ENCODE results near the gene CKLF.

Gene CKLF

GRCh38 chr16:66604376-66605176 is 52.2 kb downstream of the CKLF start, which contains the start of gene CMTM3:
Gene CMTM3 (plus strand): TSS chr16:66604704. CDS start chr16:66604806, 102 bp downstream.
- no CpG with 5 or more reads among the region's 96 CpGs for WGBS (ENCODE audit: extremely low coverage, insufficient coverage, low lambda C conversion rate)
- H2BK5ac ChIP-seq (ENCODE audit: low read length): peak within 1 kb of the TSS; percentile 22
- H3K4ac ChIP-seq (ENCODE audit: low read depth, low read length): peak within 1 kb of the TSS; percentile 100
- peaks cover 9% of the 10 kb centered on the region for H3K4me1 ChIP-seq (ENCODE audit: control insufficient read depth, low read depth, low read length)
- peak within 1 kb of the TSS; percentile 95 for H3K4me2 ChIP-seq (ENCODE audit: low read length)
- H3K79me1 ChIP-seq (ENCODE audit: low read length): peaks cover 3% of the 10 kb centered on the region
- H3K36me3 ChIP-seq (ENCODE audit: control insufficient read depth, insufficient read depth, low read length): no peaks in the 10 kb centered on the region
- H3K27ac ChIP-seq (ENCODE audit: low read depth, low read length): peak within 1 kb of the TSS; percentile 68
- no peaks in the 10 kb centered on the region for H3K27me3 ChIP-seq (ENCODE audit: insufficient read depth, low read length, poor library complexity)
- H4K5ac ChIP-seq (ENCODE audit: low read length): no peak within 1 kb of the TSS
- peak; percentile 78 for DNase-seq
- peak within 1 kb of the TSS; percentile 98 for H3K18ac ChIP-seq (ENCODE audit: low read length)
- no peak within 1 kb of the TSS for H2BK15ac ChIP-seq (replicated peaks; ENCODE audit: low read depth)
- H3K23ac ChIP-seq (ENCODE audit: low read length): peak within 1 kb of the TSS; percentile 57
- H3K79me2 ChIP-seq (ENCODE audit: control insufficient read depth, insufficient read depth, low read length): peaks cover 5% of the 10 kb centered on the region
- H2BK120ac ChIP-seq (ENCODE audit: low read depth, low read length): peak within 1 kb of the TSS; percentile 35
- peak within 1 kb of the TSS; percentile 62 for H3K4me3 ChIP-seq (ENCODE audit: low read length)
- H3K9ac ChIP-seq (ENCODE audit: low read length): peak within 1 kb of the TSS; percentile 85
- H3K56ac ChIP-seq (ENCODE audit: low read length): peak within 1 kb of the TSS; percentile 96
- no peak within 1 kb of the TSS for H2AK5ac ChIP-seq (ENCODE audit: low read length)
- no peak within 1 kb of the TSS for H4K8ac ChIP-seq (ENCODE audit: low read depth, low read length)

- Histone ChIP-seq H3K27me3 (ENCODE audit: insufficient read depth, low read length, poor library complexity) (no peaks in the 10 kb centered on the region), H3K79me2 (ENCODE audit: control insufficient read depth, insufficient read depth, low read length) (peaks cover 5% of the 10 kb centered on the region), H3K79me1 (ENCODE audit: low read length) (peaks cover 3% of the 10 kb centered on the region), H4K8ac (ENCODE audit: low read depth, low read length) (no peak overlapping the region), H3K4me1 (ENCODE audit: control insufficient read depth, low read depth, low read length) (peaks cover 11% of the 10 kb centered on the region), H3K23ac (ENCODE audit: low read length) (peak overlapping the region; percentile 57), H3K27ac (ENCODE audit: low read depth, low read length) (peak overlapping the region; percentile 50), H2BK120ac (ENCODE audit: low read depth, low read length) (peak overlapping the region; percentile 35), H3K4ac (ENCODE audit: low read depth, low read length) (peak overlapping the region; percentile 100), H2BK5ac (ENCODE audit: low read length) (no peak overlapping the region), H3K36me3 (ENCODE audit: control insufficient read depth, insufficient read depth, low read length) (no peaks in the 10 kb centered on the region), H3K4me2 (ENCODE audit: low read length) (peak overlapping the region; percentile 16), H3K56ac (ENCODE audit: low read length) (peak overlapping the region; percentile 87), H3K9ac (ENCODE audit: low read length) (peak overlapping the region; percentile 78), H3K18ac (ENCODE audit: low read length) (peak overlapping the region; percentile 98), H4K5ac (ENCODE audit: low read length) (no peak overlapping the region), H2AK5ac (ENCODE audit: low read length) (no peak overlapping the region), H3K4me3 (ENCODE audit: low read length) (peak overlapping the region; percentile 61), H2BK15ac (replicated peaks; ENCODE audit: low read depth) (no peak overlapping the region)
- WGBS (ENCODE audit: extremely low coverage, insufficient coverage, low lambda C conversion rate): no CpG with 5 or more reads among the region's 61 CpGs
- peak; percentile 67 for DNase-seq
Measured at GRCh38 chr16:66605177-66605978, 53.0 kb downstream of the CKLF start.

GRCh38 chr16:66605979-66606751 is 53.8 kb downstream of the CKLF start:
- Histone ChIP-seq H3K56ac (ENCODE audit: low read length) (peak overlapping the region; percentile 87), H3K9ac (ENCODE audit: low read length) (peak overlapping the region; percentile 78), H2AK5ac (ENCODE audit: low read length) (no peak overlapping the region), H3K79me1 (ENCODE audit: low read length) (peaks cover 3% of the 10 kb centered on the region), H3K27ac (ENCODE audit: low read depth, low read length) (no peak overlapping the region), H3K4ac (ENCODE audit: low read depth, low read length) (no peak overlapping the region), H4K5ac (ENCODE audit: low read length) (no peak overlapping the region), H2BK5ac (ENCODE audit: low read length) (no peak overlapping the region), H2BK120ac (ENCODE audit: low read depth, low read length) (no peak overlapping the region), H2BK15ac (replicated peaks; ENCODE audit: low read depth) (no peak overlapping the region), H3K23ac (ENCODE audit: low read length) (no peak overlapping the region), H3K4me1 (ENCODE audit: control insufficient read depth, low read depth, low read length) (peaks cover 11% of the 10 kb centered on the region), H3K4me2 (ENCODE audit: low read length) (peak overlapping the region; percentile 16), H3K79me2 (ENCODE audit: control insufficient read depth, insufficient read depth, low read length) (peaks cover 5% of the 10 kb centered on the region), H4K8ac (ENCODE audit: low read depth, low read length) (no peak overlapping the region), H3K36me3 (ENCODE audit: control insufficient read depth, insufficient read depth, low read length) (no peaks in the 10 kb centered on the region), H3K18ac (ENCODE audit: low read length) (peak overlapping the region; percentile 7), H3K4me3 (ENCODE audit: low read length) (no peak overlapping the region), H3K27me3 (ENCODE audit: insufficient read depth, low read length, poor library complexity) (no peaks in the 10 kb centered on the region)
- no CpG with 5 or more reads among the region's 10 CpGs for WGBS (ENCODE audit: extremely low coverage, insufficient coverage, low lambda C conversion rate)
- no peak for DNase-seq

GRCh38 chr16:66608241-66609138 is 56.1 kb downstream of the CKLF start:
- Histone ChIP-seq H2BK15ac (replicated peaks; ENCODE audit: low read depth) (no peak overlapping the region), H3K4me1 (ENCODE audit: control insufficient read depth, low read depth, low read length) (peaks cover 11% of the 10 kb centered on the region), H3K56ac (ENCODE audit: low read length) (peak overlapping the region; percentile 57), H2BK120ac (ENCODE audit: low read depth, low read length) (no peak overlapping the region), H3K23ac (ENCODE audit: low read length) (no peak overlapping the region), H3K27me3 (ENCODE audit: insufficient read depth, low read length, poor library complexity) (no peaks in the 10 kb centered on the region), H3K27ac (ENCODE audit: low read depth, low read length) (no peak overlapping the region), H3K9ac (ENCODE audit: low read length) (peak overlapping the region; percentile 3), H3K36me3 (ENCODE audit: control insufficient read depth, insufficient read depth, low read length) (peaks cover 7% of the 10 kb centered on the region), H2AK5ac (ENCODE audit: low read length) (no peak overlapping the region), H3K4ac (ENCODE audit: low read depth, low read length) (no peak overlapping the region), H4K8ac (ENCODE audit: low read depth, low read length) (no peak overlapping the region), H3K79me2 (ENCODE audit: control insufficient read depth, insufficient read depth, low read length) (peaks cover 5% of the 10 kb centered on the region), H3K4me3 (ENCODE audit: low read length) (no peak overlapping the region), H3K18ac (ENCODE audit: low read length) (no peak overlapping the region), H2BK5ac (ENCODE audit: low read length) (no peak overlapping the region), H3K4me2 (ENCODE audit: low read length) (no peak overlapping the region), H4K5ac (ENCODE audit: low read length) (no peak overlapping the region), H3K79me1 (ENCODE audit: low read length) (peaks cover 3% of the 10 kb centered on the region)
- WGBS (ENCODE audit: extremely low coverage, insufficient coverage, low lambda C conversion rate): no CpG with 5 or more reads among the region's 17 CpGs
- DNase-seq: peak; percentile 96

- no peak for DNase-seq
Measured at GRCh38 chr16:66609139-66609510, 56.7 kb downstream of the CKLF start.

More at GRCh38 chr16:66609139-66609510, 56.7 kb downstream of the CKLF start:
- Histone ChIP-seq H3K56ac (ENCODE audit: low read length) (peak overlapping the region; percentile 57), H2BK120ac (ENCODE audit: low read depth, low read length) (no peak overlapping the region), H3K4ac (ENCODE audit: low read depth, low read length) (no peak overlapping the region), H2BK5ac (ENCODE audit: low read length) (no peak overlapping the region), H2AK5ac (ENCODE audit: low read length) (no peak overlapping the region), H4K5ac (ENCODE audit: low read length) (no peak overlapping the region), H3K9ac (ENCODE audit: low read length) (peak overlapping the region; percentile 3), H3K27ac (ENCODE audit: low read depth, low read length) (no peak overlapping the region), H3K4me3 (ENCODE audit: low read length) (no peak overlapping the region), H3K79me1 (ENCODE audit: low read length) (peaks cover 3% of the 10 kb centered on the region), H3K27me3 (ENCODE audit: insufficient read depth, low read length, poor library complexity) (no peaks in the 10 kb centered on the region), H3K36me3 (ENCODE audit: control insufficient read depth, insufficient read depth, low read length) (peaks cover 7% of the 10 kb centered on the region), H3K18ac (ENCODE audit: low read length) (no peak overlapping the region), H4K8ac (ENCODE audit: low read depth, low read length) (no peak overlapping the region), H3K4me2 (ENCODE audit: low read length) (no peak overlapping the region), H3K23ac (ENCODE audit: low read length) (no peak overlapping the region), H2BK15ac (replicated peaks; ENCODE audit: low read depth) (no peak overlapping the region), H3K4me1 (ENCODE audit: control insufficient read depth, low read depth, low read length) (peaks cover 11% of the 10 kb centered on the region), H3K79me2 (ENCODE audit: control insufficient read depth, insufficient read depth, low read length) (peaks cover 5% of the 10 kb centered on the region)
- no CpG with 5 or more reads among the region's 12 CpGs for WGBS (ENCODE audit: extremely low coverage, insufficient coverage, low lambda C conversion rate)

Measured in mesendoderm (in vitro differentiated cells).